ENCODE measurements around the gene POLL.

DNA sequence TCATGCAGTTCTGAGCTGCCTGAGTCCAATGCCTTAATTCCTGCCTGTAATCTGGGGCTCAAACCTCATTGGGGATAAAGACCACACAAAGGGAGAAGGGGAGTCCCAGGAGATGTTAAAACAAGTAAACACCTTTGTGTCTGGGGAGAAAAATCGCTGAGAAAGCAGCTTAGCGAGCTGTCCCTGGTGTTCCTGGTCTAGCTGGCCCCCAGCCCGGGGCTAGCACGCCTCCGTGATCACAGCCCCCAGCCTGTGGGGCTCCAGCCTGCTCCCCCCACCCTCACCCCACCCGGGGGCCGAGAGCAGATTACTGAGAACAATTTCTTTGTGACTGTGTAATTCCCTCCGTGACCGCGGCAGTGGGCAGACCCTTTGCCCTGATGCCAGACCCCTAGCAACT lies 24.8 kb upstream of the POLL start:
- TF ChIP-seq, protein P1, sequence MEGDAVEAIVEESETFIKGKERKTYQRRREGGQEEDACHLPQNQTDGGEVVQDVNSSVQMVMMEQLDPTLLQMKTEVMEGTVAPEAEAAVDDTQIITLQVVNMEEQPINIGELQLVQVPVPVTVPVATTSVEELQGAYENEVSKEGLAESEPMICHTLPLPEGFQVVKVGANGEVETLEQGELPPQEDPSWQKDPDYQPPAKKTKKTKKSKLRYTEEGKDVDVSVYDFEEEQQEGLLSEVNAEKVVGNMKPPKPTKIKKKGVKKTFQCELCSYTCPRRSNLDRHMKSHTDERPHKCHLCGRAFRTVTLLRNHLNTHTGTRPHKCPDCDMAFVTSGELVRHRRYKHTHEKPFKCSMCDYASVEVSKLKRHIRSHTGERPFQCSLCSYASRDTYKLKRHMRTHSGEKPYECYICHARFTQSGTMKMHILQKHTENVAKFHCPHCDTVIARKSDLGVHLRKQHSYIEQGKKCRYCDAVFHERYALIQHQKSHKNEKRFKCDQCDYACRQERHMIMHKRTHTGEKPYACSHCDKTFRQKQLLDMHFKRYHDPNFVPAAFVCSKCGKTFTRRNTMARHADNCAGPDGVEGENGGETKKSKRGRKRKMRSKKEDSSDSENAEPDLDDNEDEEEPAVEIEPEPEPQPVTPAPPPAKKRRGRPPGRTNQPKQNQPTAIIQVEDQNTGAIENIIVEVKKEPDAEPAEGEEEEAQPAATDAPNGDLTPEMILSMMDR (IDR thresholded peaks at IDR 0.05), result no peak
- TF ChIP-seq TCF7 (CRISPR knock-in tag; IDR thresholded peaks at IDR 0.05; ENCODE audit: low read depth), result no peak
- no peak for TF ChIP-seq RELA (CRISPR knock-in tag; IDR thresholded peaks at IDR 0.05; ENCODE audit: borderline replicate concordance)
- no peak for TF ChIP-seq CREM (CRISPR knock-in tag; IDR thresholded peaks at IDR 0.05)
- TF ChIP-seq FOXP1 (CRISPR knock-in tag; IDR thresholded peaks at IDR 0.05; ENCODE audit: borderline replicate concordance), result no peak
- no peak for TF ChIP-seq ETV6 (CRISPR knock-in tag; IDR thresholded peaks at IDR 0.05)
- no peak for TF ChIP-seq ATF3 (CRISPR knock-in tag; conservative IDR thresholded peaks at IDR 0.05)
- no peak for TF ChIP-seq ATF6 (CRISPR knock-in tag; IDR thresholded peaks at IDR 0.05)

Data from WTC11 (cell line).